GM18511 (cell line): ENCODE measurements around the gene ITSN2.

Source experiments
- ATAC-seq: cut with Tn5 transposase; IDR thresholded peaks from one replicate; pipeline ENCODE4 v1.9.1; 2021; ENCODE audit warnings: mild to moderate bottlenecking, moderate library complexity; ENCODE audit not compliant: unreplicated experiment

The ITSN2 gene

DNA sequence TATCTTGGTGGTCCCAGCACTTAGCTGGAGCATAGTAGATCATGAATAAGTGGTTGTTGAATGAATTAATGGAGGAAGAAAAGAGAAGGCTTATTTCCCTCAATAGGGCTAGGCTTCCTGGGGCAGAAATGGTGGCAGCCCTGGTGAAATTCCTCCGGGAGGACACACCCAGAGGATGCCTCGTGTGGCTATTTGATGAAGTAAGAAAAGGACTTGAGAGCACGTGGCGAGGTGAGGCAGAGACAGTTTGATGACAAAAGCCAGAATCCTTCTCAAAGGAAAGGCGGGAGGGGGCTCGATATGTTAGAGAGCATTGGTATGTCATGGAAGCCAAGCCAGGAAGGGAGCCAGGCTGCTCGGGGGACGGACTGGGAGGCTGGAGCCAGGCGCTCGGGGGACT, 170.8 kb downstream of the ITSN2 start:
- ATAC-seq, result no peak

DNA sequence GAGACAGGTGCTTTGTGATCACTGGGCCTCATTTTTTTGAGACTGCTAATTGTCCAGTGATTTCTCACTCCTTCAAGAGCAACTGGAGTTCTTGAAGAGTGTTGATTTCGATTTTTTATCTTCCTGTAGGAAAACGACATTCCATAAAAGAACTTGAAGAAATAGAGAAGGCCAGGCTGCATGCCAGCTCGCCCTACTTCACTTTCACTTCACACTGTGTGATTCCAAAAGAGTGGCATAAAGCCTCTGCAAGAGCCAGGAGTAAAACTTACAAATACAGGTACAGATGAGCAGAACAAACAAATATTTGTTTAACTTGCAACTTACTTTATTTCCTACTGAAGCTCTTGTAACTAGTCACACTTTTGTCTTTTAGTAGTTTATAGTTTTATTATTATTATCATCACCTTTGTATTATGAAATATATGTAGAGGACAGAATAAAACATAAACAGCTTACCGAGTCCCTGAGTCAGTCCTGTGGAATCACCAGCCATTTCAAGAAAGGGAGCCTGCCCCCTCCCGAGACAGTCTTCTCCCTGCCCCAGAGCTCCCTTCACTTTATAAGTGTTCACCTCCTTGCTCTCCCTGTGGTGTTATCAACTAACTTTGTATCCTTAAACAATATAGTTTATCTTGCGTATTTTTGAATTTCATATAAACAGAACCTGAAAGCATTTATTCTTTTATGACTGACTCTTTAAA, 176.8 kb downstream of the ITSN2 start:
- ATAC-seq, result no peak

DNA sequence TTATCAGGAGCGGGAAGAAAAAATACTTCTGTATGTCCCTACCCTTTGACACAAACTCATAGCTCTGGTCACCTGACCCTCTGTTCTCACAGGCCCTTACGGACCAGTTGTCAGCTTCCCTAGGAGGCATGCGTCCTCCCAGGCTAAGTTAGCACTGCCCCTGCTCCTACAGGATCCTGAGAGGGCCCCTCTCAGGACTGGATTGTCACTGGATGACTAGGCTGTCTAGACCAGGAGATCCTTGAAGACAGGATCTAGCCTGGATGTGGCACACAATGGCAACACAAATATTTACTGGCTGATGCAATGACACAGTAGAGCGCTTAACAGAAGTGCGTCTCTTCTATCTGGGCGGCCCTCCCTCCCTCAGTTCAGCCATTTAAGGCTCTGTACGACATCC, 177.8 kb downstream of the ITSN2 start:
- no peak for ATAC-seq

DNA sequence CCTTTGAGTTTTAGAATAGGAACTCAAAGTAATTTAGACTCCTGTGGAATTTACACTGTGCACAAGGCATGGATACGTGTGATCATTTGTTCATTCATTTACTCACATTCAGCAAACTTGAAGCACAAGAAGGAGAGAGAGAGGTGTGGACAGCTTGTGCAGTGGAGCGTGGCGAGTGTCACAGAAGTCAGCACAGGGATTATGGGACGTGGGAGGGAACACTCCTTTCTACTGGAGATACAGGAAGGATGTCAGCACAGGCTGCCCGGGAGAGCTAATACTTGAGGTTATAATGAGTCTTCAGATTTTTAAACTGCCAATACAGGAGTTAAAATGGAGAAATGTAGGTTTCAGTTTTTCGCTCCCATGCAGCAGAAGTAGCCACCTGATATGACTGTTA, 178.5 kb downstream of the ITSN2 start:
- ATAC-seq, result no peak

DNA sequence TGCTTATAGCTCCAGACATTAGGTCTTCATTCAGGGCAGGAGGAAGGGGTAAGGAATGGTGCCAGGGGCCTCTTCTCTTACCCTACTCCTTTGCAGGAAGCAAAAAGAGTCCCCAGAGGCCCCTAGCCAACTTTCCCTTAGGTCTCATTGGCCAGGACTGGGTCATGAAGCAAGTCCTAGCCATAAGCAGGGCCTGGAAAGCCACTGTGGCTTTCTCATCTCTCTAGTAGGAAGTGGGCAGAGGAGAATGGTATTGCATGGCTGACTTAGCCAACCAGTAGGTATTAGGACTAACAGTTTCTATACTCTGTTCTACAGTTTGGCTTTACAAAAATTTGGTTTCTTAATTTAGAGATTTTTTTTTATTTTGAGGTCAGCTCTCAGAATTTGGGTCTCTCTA, 180.7 kb downstream of the ITSN2 start:
- no peak for ATAC-seq

DNA sequence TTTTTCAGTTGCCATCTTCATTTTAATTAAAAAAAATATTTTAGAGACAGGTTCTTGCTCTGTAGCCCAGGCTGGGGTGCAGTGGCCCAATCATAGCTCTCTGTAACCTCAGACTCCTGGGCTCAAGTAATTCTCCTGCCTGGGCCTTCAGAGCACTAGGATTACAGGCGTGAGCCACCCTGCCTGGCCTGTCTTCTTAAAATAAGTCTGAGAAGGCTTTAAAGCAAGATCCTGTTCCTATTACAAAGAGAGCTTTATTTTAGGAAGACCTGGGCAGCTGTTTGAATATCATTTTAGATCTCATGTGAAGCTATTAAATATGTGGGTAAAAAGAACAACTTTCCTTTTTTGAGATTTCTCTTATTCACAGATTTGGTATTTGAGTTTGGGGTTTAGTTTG, 184.0 kb downstream of the ITSN2 start:
- ATAC-seq, result no peak

DNA sequence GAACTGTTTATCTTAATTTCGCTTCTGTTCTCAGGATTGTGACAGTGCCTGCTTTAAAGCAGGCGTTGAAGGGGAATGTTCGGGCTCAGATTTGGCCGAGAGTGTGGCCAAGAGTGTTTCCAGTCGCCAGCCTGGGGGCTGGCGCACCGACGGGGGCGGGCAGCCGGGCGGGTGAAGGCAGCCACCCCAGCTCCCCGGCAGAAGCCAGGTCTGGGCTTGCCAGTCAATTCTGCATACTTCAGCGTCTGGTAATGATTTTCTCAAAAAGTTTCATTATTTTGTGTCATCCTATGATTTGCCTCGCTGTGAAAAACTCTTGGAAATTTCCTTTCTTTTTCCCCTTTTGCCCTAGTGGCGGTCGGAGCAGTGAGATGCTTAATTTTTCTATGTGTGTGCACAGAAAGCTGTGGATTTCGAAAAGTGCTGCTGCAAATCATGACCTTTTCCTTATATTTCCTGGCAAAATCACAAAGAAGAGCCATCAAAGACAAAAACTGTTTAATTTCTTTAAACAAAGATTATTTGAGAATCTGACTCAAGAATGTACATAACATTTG, 184.6 kb downstream of the ITSN2 start:
- ATAC-seq, result no peak

DNA sequence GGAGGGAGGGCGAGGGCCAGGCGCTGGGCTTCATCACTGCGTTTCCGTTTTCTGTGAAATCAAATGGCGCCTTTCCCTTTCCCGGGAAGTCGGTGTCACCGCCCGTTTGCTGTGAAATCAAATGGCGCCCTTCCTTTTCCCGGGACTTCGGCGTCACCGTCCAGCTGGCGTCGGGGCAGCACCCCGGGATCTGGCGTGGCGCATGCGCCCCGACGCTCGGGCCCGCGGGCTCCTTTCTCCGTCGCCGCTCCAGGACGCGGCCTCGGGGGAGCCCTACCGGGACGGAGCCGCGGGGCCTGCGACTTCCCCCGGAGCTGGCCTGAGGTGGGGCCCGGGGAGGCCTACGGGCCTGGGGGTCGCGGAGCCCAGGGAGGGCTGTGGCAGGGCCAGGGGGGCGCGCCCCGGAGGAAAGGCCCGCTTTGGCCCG, 185.5 kb downstream of the ITSN2 start, which contains the start of gene FAM228A:
Gene FAM228A (plus strand): TSS at position 203 of the 427 bp plus-strand sequence. CDS start 428 bp downstream, outside the sequence.
- ATAC-seq, result no peak

DNA sequence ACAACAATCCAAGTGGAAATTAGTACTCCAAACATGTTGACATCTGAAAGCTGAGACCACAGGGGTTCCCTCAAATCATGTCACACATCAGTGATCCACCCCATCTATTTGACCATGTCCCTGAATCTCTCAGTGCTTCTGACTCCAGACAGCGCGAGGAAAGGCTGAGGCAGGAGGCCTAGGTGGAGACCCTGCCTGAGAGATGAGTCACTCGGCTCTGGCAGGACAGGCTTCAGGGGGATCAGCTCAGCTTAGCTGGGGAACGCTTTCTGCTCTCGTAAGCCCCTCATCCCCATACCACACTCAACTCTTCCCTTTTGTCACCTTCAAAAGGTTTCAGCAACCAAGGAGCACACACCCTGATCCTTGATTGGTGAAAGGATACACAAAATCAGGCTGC, 191.3 kb downstream of the ITSN2 start:
- no peak for ATAC-seq

DNA sequence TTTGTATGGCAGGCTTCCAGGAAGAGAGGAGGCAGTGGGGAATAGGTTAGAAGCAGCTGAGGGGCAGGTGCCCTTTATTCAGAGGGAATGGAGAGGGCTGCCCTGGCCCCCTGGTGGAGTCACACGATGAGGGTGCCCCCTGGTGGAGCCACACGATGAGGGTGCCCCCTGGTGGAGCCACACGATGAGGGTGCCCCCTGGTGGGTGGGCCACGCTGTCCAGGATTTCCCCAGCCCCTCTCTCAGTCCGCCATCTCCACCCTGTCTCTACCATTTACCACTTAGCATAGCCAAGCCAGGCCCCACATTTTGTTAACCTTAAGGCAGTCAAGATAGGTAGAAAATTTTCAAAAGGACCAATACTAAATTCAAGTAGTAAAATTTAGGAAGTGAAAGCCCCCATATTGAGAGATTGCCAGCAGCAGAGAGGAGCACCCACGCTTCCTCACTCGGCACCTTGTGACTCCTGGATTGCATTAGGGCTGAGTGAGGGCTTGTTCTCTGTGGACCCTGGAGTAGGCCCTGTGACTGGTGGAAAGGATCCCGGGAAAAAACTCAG, 195.8 kb downstream of the ITSN2 start:
- peak; percentile 84 for ATAC-seq

DNA sequence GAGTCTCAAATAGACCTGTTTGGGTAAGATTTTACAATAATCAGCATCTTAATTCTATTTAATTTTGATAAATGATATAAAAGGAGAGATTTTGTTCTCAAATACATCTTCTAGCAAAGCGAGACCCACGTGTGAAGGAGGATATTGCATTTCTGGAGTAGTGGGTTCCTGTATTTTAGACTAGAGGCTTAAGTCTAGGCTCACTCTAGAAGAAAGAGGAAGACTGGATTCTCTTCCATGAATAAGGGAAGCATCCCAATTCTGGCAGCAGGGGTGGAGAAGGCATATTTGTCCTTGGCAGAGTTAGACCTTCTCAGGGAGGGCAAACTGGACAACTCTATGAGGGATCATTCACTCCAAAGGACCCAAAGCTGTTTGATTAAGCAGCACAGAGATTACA, 196.7 kb downstream of the ITSN2 start:
- ATAC-seq, result no peak

DNA sequence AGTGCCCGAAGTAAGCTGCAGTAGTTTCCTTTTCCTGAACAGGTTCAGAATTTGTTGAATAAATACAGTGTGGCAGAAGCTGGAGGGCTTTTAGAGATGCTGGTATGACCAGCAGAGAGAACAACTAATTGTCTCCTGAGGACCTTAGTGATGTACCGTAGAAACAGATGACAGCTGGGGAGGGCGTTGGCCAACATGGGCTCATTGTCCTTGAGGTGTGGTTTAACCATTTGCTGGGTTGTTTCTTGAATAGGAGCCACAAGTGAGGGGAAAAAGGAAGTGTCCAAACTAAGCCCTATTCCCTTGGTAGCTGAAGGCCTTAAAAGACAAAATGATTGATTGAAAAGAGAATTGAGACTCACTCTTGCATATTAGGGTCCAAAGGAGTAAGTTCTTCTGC, 197.2 kb downstream of the ITSN2 start:
- no peak for ATAC-seq

DNA sequence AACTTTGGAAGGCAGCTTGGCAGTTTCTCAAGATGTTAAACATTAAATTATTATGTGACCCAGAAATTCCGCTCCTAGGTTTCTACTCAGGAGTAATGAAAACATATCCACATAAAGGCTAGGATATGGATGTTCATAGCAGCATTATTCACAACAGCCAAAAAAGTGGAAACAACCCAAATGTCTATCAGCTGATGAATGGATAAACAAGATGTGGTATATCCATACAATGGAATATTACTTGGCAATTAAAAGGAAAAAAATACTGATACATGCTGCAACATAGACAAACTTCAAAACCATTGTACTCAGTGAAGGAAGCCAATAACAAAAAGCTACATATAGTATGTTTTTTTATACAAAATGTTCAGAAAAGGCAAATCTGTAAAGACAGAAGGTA, 197.8 kb downstream of the ITSN2 start:
- ATAC-seq, result no peak

DNA sequence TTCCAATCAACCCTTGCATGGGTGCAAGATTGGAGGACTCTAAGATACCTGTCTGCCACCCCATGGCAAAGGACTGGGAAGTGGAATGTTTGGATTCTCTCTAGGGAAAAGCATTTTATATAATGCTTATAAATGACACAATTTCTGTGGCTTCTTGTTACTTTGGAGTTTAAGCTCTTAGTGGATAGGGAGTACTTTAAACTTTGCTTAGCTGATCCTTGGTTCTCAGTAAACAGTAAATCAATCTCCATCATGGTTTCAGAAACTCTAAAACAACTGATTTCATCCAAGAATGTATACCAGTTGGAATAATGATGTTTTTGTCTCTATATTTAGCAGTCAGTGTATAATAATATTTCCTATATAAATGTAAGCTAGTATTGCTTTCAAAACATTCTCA, 199.6 kb downstream of the ITSN2 start:
- no peak for ATAC-seq

DNA sequence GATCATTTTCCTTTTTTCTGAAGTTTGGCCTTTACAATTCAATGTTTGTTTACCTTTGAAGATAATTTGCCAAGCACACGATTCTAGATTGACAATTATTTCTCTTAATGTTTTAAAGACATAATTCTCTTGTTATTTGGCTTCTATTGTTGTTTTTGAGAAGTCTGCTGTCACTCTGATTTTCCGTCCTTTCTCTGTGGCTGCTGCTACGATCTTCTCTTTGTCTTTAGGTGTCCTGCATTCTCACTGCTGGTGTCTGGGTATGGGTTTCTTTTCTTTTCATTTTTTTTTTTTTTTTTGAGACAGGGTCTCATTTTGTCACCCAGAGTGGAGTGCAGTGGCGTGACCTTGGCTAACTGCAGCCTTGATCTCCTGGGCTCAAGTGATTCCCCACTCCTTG, 200.6 kb downstream of the ITSN2 start:
- no peak for ATAC-seq

DNA sequence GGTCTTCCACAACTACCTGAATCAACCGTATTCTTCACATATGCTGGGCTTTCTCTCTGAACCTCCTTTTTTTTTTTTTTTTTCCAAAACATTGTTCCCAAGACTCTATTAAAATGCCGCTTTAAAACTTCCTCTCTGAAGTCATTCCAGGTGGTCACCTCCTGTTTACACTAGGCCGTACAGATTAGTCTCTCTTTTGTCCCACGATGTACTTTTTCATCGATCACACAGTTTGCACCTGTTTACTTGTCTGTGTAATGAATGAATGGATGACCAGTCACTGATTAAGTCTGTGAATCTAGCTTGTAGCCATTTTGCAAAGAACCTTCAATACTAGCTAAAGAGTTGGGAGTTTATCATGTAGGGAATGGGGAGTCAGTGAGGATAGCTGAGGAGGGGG, 202.2 kb downstream of the ITSN2 start:
- ATAC-seq, result no peak

DNA sequence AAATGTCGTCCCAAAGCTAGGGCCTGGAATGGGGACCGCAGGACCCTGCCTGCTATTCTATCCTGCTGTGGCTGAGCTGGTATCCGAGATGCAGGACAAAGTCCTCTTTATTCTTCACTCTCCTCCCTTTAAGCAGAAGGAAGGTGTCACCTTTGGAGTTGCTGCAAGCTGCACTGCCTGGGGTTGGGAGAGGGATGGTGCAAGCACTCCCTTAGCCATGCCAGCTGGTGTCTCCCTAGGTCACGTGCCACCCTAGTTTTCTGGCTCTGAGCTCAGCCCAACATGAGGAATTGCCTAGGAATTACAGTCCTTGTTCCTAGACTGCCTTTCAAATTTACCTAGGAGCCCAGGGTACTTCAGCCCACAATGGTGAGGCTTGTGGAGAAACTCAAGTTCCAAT, 206.9 kb downstream of the ITSN2 start:
- ATAC-seq, result no peak
